ENCODE data around the gene FOXK2. TPM values are rescaled to one million over a fixed set of nuclear protein-coding genes. Genes with fewer than 3 reads are reported as not detected.

FOXK2 gene
- total RNA-seq, 1 experiment from 2014 or later = 78.9 TPM

- ChIA-PET POLR2A (ENCODE audit: unreplicated experiment) (no interaction called here), CTCF (interaction anchor here (0.6 kb wide), 1 partner anchor 28 kb away, joined by 4 read pairs; no protein-coding TSS in a partner anchor)
- no peaks in the 10 kb centered on the region for H4K20me1 ChIP-seq (ENCODE audit: insufficient read depth)
- H3K27ac ChIP-seq = no peak overlapping the region
- TF ChIP-seq CTCF (conservative IDR thresholded peaks at IDR 0.05) (no peak), EZH2 (IDR thresholded peaks at IDR 0.05; ENCODE audit: low read depth) (no peak)
- H3K36me3 ChIP-seq (ENCODE audit: low read depth) = no peaks in the 10 kb centered on the region
- no peaks in the 10 kb centered on the region for H3K79me2 ChIP-seq (ENCODE audit: low read depth)
- no peak overlapping the region for H3K4me3 ChIP-seq
- H3K4me1 ChIP-seq (replicated peaks; ENCODE audit: insufficient read depth) = peaks cover 13% of the 10 kb centered on the region
- no peaks in the 10 kb centered on the region for H3K9me3 ChIP-seq (ENCODE audit: insufficient read depth, low read depth)
- H2AFZ ChIP-seq = no peak overlapping the region
- H3K4me2 ChIP-seq = no peak overlapping the region
- intact Hi-C loops (cut with micrococcal nuclease; ENCODE audit: unreplicated experiment) = loop anchor here (5.0 to 10.0 kb wide), 3 partner anchors 61 to 256 kb away; partner anchors contain the start of gene TEX19
- H3K9me2 ChIP-seq (ENCODE audit: insufficient read depth) = no peaks in the 10 kb centered on the region
- BruUV-seq (replicated peaks) = no TSS peak
- H3F3A ChIP-seq (ENCODE audit: insufficient read depth, low read depth) = peaks cover 26% of the 10 kb centered on the region
- H3K27me3 ChIP-seq (ENCODE audit: insufficient read depth, low read depth) = no peaks in the 10 kb centered on the region
- no peak for DNase-seq
Measured at GRCh38 chr17:82491196-82491530, 28.4 kb upstream of the FOXK2 start.

GRCh38 chr17:82491533-82491932 lies 28.0 kb upstream of the FOXK2 start:
- no peaks in the 10 kb centered on the region for H3K9me3 ChIP-seq (ENCODE audit: insufficient read depth, low read depth)
- intact Hi-C loops (cut with micrococcal nuclease; ENCODE audit: unreplicated experiment) = loop anchor here (5.0 to 10.0 kb wide), 3 partner anchors 61 to 257 kb away; partner anchors contain the start of gene TEX19
- H3K79me2 ChIP-seq (ENCODE audit: low read depth) = no peaks in the 10 kb centered on the region
- no peak for DNase-seq
- POLR2A ChIA-PET (ENCODE audit: unreplicated experiment) = no interaction called here
- TF ChIP-seq EZH2 (IDR thresholded peaks at IDR 0.05; ENCODE audit: low read depth) = no peak
- TF ChIP-seq CTCF (conservative IDR thresholded peaks at IDR 0.05) = no peak
- H3K27me3 ChIP-seq (ENCODE audit: insufficient read depth, low read depth) = no peaks in the 10 kb centered on the region
- no peak overlapping the region for H3K4me2 ChIP-seq
- no peaks in the 10 kb centered on the region for H3K9me2 ChIP-seq (ENCODE audit: insufficient read depth)
- H3K4me1 ChIP-seq (replicated peaks; ENCODE audit: insufficient read depth) = peaks cover 13% of the 10 kb centered on the region
- H4K20me1 ChIP-seq (ENCODE audit: insufficient read depth) = no peaks in the 10 kb centered on the region
- no peak overlapping the region for H2AFZ ChIP-seq
- no peaks in the 10 kb centered on the region for H3K36me3 ChIP-seq (ENCODE audit: low read depth)
- no TSS peak for BruUV-seq (replicated peaks)
- H3F3A ChIP-seq (ENCODE audit: insufficient read depth, low read depth) = peaks cover 26% of the 10 kb centered on the region
- CTCF ChIA-PET = interaction anchor here (0.6 to 1.0 kb wide), 2 partner anchors 29 to 461 kb away, joined by 3 to 4 read pairs; no protein-coding TSS in a partner anchor
- H3K27ac ChIP-seq = no peak overlapping the region
- no peak overlapping the region for H3K4me3 ChIP-seq

GRCh38 chr17:82492643-82493225 lies 26.8 kb upstream of the FOXK2 start:
- peak; percentile 46 to 62 for DNase-seq
- Histone ChIP-seq H3K36me3 (ENCODE audit: low read depth) (no peaks in the 10 kb centered on the region), H3K4me3 (no peak overlapping the region), H3K27me3 (ENCODE audit: insufficient read depth, low read depth) (no peaks in the 10 kb centered on the region), H3K4me2 (peak overlapping the region; percentile 34), H4K20me1 (ENCODE audit: insufficient read depth) (no peaks in the 10 kb centered on the region), H3K4me1 (replicated peaks; ENCODE audit: insufficient read depth) (peaks cover 13% of the 10 kb centered on the region), H3F3A (ENCODE audit: insufficient read depth, low read depth) (peaks cover 26% of the 10 kb centered on the region), H2AFZ (no peak overlapping the region), H3K79me2 (ENCODE audit: low read depth) (no peaks in the 10 kb centered on the region), H3K27ac (peak overlapping the region; percentile 37; the same call in 1 of the 2 replicates), H3K9me3 (ENCODE audit: insufficient read depth, low read depth) (no peaks in the 10 kb centered on the region), H3K9me2 (ENCODE audit: insufficient read depth) (no peaks in the 10 kb centered on the region)
- intact Hi-C loops (cut with micrococcal nuclease; ENCODE audit: unreplicated experiment) = loop anchor here (5.0 to 10.0 kb wide), 3 partner anchors 60 to 258 kb away; partner anchors contain the start of gene TEX19
- ChIA-PET CTCF (interaction anchor here (1.0 kb wide), 1 partner anchor 462 kb away, joined by 3 read pairs; no protein-coding TSS in a partner anchor), POLR2A (ENCODE audit: unreplicated experiment) (interaction anchor here (0.7 kb wide), 1 partner anchor 34 kb away, joined by 33 read pairs; no protein-coding TSS in a partner anchor)
- no TSS peak for BruUV-seq (replicated peaks)
- TF ChIP-seq CTCF (conservative IDR thresholded peaks at IDR 0.05) = no peak
- TF ChIP-seq EZH2 (IDR thresholded peaks at IDR 0.05; ENCODE audit: low read depth) = no peak

Data from PC-9 (cell line).